Endothelial cell of umbilical vein (primary cell): ENCODE measurements around the gene RABEP2.
"Not testable (repeated sequence)": the region's sequence is repeated elsewhere in the genome, so short reads cannot be mapped to it uniquely, and the experiment has no call there.

Experiments
- CTCF ChIP-seq, 2 donors: IDR thresholded peaks; 1 replicate in 1 of 2; 2 replicates in 1 of 2; pipeline ENCODE4 v1.5.1; 2011; ENCODE audit warnings: low read length in 2 of 2, mild to moderate bottlenecking in 2 of 2, moderate library complexity in 2 of 2, control low read depth in 1 of 2, inconsistent platforms in 1 of 2, low read depth in 1 of 2; ENCODE audit not compliant: insufficient read depth in 1 of 2; ENCODE audit errors: extremely low read depth in 1 of 2
- EZH2 ChIP-seq: IDR thresholded peaks from 2 replicates; pipeline ENCODE4 v1.6.1; 2012; ENCODE audit warnings: borderline replicate concordance, low read depth, mild to moderate bottlenecking, moderate library complexity, low read length, inconsistent platforms; ENCODE audit not compliant: severe bottlenecking
- FOS ChIP-seq: IDR thresholded peaks from 2 replicates; pipeline ENCODE4 v1.6.1; 2011; ENCODE audit warnings: mild to moderate bottlenecking, low read length, moderate library complexity, borderline replicate concordance; ENCODE audit not compliant: insufficient read depth
- GATA2 ChIP-seq: IDR thresholded peaks from 2 replicates; pipeline ENCODE4 v1.7.0; 2011; ENCODE audit warnings: low read depth, mild to moderate bottlenecking, moderate library complexity, mixed read lengths, low read length; ENCODE audit not compliant: insufficient read length, insufficient read depth
- JUN ChIP-seq: IDR thresholded peaks from 2 replicates; pipeline ENCODE4 v1.6.1; 2011; ENCODE audit warnings: borderline replicate concordance, low read depth; ENCODE audit not compliant: insufficient read length, insufficient read depth
- MYC ChIP-seq: IDR thresholded peaks from one replicate; pipeline ENCODE4 v1.6.1; 2011; ENCODE audit warnings: mild to moderate bottlenecking, low read depth, low read length
- POLR2A ChIP-seq: IDR thresholded peaks from 2 replicates; pipeline ENCODE4 v1.6.1; 2012; ENCODE audit warnings: low read depth, mild to moderate bottlenecking, control low read depth, low read length
- POLR2AphosphoS5 ChIP-seq: IDR thresholded peaks from 2 replicates; pipeline ENCODE4 v1.6.1; 2012; ENCODE audit warnings: low read depth, mild to moderate bottlenecking, control low read depth, low read length, moderate library complexity; ENCODE audit not compliant: insufficient read depth

- TF ChIP-seq CTCF (IDR thresholded peaks at IDR 0.05; ENCODE audit: extremely low read depth in 1 of 2, insufficient read depth in 1 of 2, low read depth in 1 of 2, low read length in 2 of 2); POLR2A; POLR2AphosphoS5; EZH2; GATA2; FOS; MYC; JUN: not testable (repeated sequence)
These were observed 34.7 kb downstream of the RABEP2 start for GRCh38 chr16:28890355-28890754.
